Vagina (tissue), 2 donors: Measurements from ENCODE around the gene SCGB1D1.

Source experiments
- POLR2A ChIP-seq, 2 donors: fragments of 450-650 bp; IDR thresholded peaks; one replicate each; pipeline ENCODE4 v1.6.1; 2017; ENCODE audit warnings: antibody characterized with exemption in 2 of 2, mild to moderate bottlenecking in 2 of 2, moderate library complexity in 2 of 2
- TF ChIP-seq, protein P1 (sequence below), 3 experiments: fragments of 450-650 bp in 2 of 3; fragments of 200-600 bp in 1 of 3; sonication (generic) in 1 of 3; IDR thresholded peaks; one replicate each; pipeline ENCODE4 v1.5.1; 2017 to 2019; ENCODE audit warnings: antibody characterized with exemption in 3 of 3, mild to moderate bottlenecking in 2 of 3, moderate library complexity in 2 of 3

DNA sequence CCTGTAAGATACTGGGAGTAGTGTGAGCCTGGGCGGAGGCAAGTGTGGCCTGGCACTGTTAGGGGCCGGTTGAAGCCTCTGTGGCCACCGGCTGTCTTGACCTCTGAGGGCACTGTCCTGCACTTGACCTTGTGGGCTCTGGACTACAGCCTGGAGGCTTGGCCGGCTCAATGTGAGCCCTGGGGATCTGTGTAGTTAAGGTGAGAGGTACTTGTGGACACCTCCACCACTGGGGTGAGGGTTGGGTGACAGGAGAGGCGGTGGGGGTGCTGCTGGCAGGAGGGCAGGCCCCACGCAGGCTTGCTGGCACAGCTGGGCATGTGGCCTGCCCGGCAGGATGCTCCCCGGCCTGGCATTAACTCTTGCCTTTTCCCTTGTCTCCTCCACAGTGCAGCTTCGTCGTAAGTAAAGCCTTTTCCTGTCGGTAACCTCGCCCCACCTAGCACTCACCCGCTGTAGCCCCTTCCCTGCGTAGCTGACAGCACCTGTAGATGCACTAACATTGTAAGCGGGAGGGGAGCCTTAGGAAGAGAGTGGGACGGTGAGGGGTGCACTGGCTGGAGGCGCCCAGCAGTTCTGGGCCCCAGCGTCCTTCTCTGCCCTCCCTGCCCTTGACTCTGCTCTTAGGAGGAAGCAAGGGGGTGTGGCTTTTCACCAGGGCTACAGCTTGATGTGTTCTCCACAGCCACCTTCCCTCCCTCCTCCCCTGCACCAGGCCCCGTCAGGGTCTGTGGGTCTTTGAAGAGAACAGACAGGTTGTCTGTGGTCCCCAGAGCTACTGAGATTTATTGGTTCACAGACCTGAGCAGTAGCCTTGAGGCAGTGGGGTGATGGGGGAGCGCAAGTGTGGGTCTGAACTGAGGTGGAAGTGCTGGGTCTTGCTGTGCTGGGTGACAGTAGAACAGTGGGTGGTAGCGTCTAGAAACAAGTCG is 48.6 kb upstream of the SCGB1D1 start:
- TF ChIP-seq POLR2A (IDR thresholded peaks at IDR 0.05) = no peak
- TF ChIP-seq, protein P1, sequence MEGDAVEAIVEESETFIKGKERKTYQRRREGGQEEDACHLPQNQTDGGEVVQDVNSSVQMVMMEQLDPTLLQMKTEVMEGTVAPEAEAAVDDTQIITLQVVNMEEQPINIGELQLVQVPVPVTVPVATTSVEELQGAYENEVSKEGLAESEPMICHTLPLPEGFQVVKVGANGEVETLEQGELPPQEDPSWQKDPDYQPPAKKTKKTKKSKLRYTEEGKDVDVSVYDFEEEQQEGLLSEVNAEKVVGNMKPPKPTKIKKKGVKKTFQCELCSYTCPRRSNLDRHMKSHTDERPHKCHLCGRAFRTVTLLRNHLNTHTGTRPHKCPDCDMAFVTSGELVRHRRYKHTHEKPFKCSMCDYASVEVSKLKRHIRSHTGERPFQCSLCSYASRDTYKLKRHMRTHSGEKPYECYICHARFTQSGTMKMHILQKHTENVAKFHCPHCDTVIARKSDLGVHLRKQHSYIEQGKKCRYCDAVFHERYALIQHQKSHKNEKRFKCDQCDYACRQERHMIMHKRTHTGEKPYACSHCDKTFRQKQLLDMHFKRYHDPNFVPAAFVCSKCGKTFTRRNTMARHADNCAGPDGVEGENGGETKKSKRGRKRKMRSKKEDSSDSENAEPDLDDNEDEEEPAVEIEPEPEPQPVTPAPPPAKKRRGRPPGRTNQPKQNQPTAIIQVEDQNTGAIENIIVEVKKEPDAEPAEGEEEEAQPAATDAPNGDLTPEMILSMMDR (IDR thresholded peaks at IDR 0.05) = no peak
